HL-60/S4 (cell line): ENCODE measurements around the gene ADCY10.
"Not testable (repeated sequence)": the region's sequence is repeated elsewhere in the genome, so short reads cannot be mapped to it uniquely, and the experiment has no call there.

Source experiments
- in situ Hi-C: fragments of 300-500 bp; cut with MboI; formaldehyde crosslinking; loops from 2 replicates; pipeline ENCODE4 v1.14.3; 2022; ENCODE audit warnings: low sequenced_read_pairs

Gene ADCY10

GRCh38 chr1:167913895-167914496 lies at the start of gene ADCY10:
Gene ADCY10 (minus strand): TSS chr1:167914134. CDS start chr1:167905140, 8,994 bp downstream.
- in situ Hi-C loops = no loop called here

- in situ Hi-C loops = no loop called here
These were observed 43.8 kb upstream of the ADCY10 start for GRCh38 chr1:167957710-167958109.

GRCh38 chr1:167955915-167956314 lies 42.0 kb upstream of the ADCY10 start:
- in situ Hi-C loops = no loop called here

- in situ Hi-C loops = no loop called here
These were observed 36.6 kb upstream of the ADCY10 start for GRCh38 chr1:167950569-167950968.

- in situ Hi-C loops = no loop called here
These were observed 35.9 kb upstream of the ADCY10 start for GRCh38 chr1:167949785-167950184.

GRCh38 chr1:167947733-167948132 lies 33.8 kb upstream of the ADCY10 start:
- in situ Hi-C loops = no loop called here

- in situ Hi-C loops = no loop called here
These were observed 29.6 kb upstream of the ADCY10 start for GRCh38 chr1:167943541-167943940.

GRCh38 chr1:167940264-167940663 lies 26.3 kb upstream of the ADCY10 start:
- in situ Hi-C loops = no loop called here

GRCh38 chr1:167938080-167938636 lies 24.2 kb upstream of the ADCY10 start:
- in situ Hi-C loops = no loop called here

GRCh38 chr1:167937709-167938010 lies 23.7 kb upstream of the ADCY10 start:
- in situ Hi-C loops = no loop called here

- in situ Hi-C loops = no loop called here
These were observed 23.2 kb upstream of the ADCY10 start, which contains the start of gene MPC2 for GRCh38 chr1:167936930-167937708. Gene MPC2 (minus strand): TSS chr1:167937072. CDS start chr1:167935841, 1,231 bp downstream.

- in situ Hi-C loops = no loop called here
These were observed 22.4 kb upstream of the ADCY10 start, which contains the start of gene DCAF6 for GRCh38 chr1:167936068-167936929. Gene DCAF6 (plus strand): TSS chr1:167936683. CDS start chr1:167936912, 229 bp downstream.

GRCh38 chr1:167935216-167936067 lies 21.5 kb upstream of the ADCY10 start:
- in situ Hi-C loops = no loop called here

GRCh38 chr1:167934426-167935215 lies 20.7 kb upstream of the ADCY10 start:
- in situ Hi-C loops = no loop called here

- in situ Hi-C loops = no loop called here
These were observed 19.9 kb upstream of the ADCY10 start for GRCh38 chr1:167933788-167934187.

- in situ Hi-C loops = no loop called here
These were observed 15.8 kb upstream of the ADCY10 start for GRCh38 chr1:167929725-167930124.

GRCh38 chr1:167928919-167929318 lies 15.0 kb upstream of the ADCY10 start:
- in situ Hi-C loops = not testable (repeated sequence)

GRCh38 chr1:167928457-167928852 lies 14.5 kb upstream of the ADCY10 start:
- in situ Hi-C loops = no loop called here

GRCh38 chr1:167927046-167927754 lies 13.3 kb upstream of the ADCY10 start:
- in situ Hi-C loops = no loop called here
